Erythroblast (primary cell): Measurements from ENCODE around the gene THEM5.

ENCODE experiments used
- GATA1 ChIP-seq: IDR thresholded peaks from 2 replicates; pipeline ENCODE4 v1.6.1; 2011; ENCODE audit warnings: low read depth, mild to moderate bottlenecking, control low read depth, low read length, moderate library complexity
- POLR2A ChIP-seq: IDR thresholded peaks from 2 replicates; pipeline ENCODE4 v1.6.1; 2011; ENCODE audit warnings: mild to moderate bottlenecking, low read length

DNA sequence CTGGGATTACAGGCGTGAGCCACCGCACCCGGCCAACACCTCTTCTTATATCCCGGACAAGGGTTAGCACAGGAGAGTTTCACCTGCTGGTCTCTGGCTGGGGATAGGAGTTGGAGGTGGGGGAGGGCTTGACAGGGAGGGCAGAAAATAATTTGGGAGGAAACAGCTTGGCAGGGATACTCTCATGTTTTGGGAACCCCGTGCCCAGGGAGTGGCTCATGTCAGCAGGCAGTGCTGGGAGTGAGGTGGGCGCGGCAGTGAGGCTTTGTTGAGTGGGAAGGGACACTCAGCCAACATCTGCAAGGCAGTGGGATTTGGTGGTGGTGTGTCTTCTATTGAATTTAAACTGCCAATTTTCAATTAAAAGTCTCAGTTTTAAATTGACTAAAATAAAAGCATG is 1.1 kb upstream of the THEM5 start:
- no peak for TF ChIP-seq POLR2A
- no peak for TF ChIP-seq GATA1
